H1 (cell line): Measurements from ENCODE around the gene CRKL. TPM values are rescaled to one million over a fixed set of nuclear protein-coding genes. Genes with fewer than 3 reads are reported as not detected.

Experiments used
- BCL11A ChIP-seq, 2 experiments: IDR thresholded peaks; one replicate each; pipeline ENCODE4 v1.6.1; 2011; ENCODE audit warnings: low read depth in 2 of 2, low read length in 2 of 2, mild to moderate bottlenecking in 2 of 2
- CHD1 ChIP-seq: IDR thresholded peaks from 2 replicates; pipeline ENCODE4 v1.6.1; 2012; ENCODE audit warnings: low read depth, low read length, improper control_type of control experiment
- EGR1 ChIP-seq: IDR thresholded peaks from 2 replicates; pipeline ENCODE4 v1.6.1; 2011; ENCODE audit warnings: low read depth, low read length, borderline replicate concordance
- NANOG ChIP-seq: IDR thresholded peaks from 2 replicates; pipeline ENCODE4 v1.6.1; 2011; ENCODE audit warnings: low read length, low read depth, mild to moderate bottlenecking, inconsistent platforms; ENCODE audit not compliant: insufficient read depth, poor library complexity, severe bottlenecking
- RFX5 ChIP-seq: IDR thresholded peaks from 2 replicates; pipeline ENCODE4 v1.6.1; 2011; ENCODE audit warnings: low read depth, low read length, improper control_type of control experiment, borderline replicate concordance
- SIN3A ChIP-seq, 2 experiments: IDR thresholded peaks in 1 of 2; conservative IDR thresholded peaks in 1 of 2; 2 replicates each; pipeline ENCODE4 v1.6.1; 2011 to 2012; ENCODE audit warnings: low read length in 2 of 2, improper control_type of control experiment in 1 of 2, low read depth in 1 of 2, mild to moderate bottlenecking in 1 of 2
- SIRT6 ChIP-seq: IDR thresholded peaks from one replicate; pipeline ENCODE4 v1.7.1; 2012; ENCODE audit warnings: low read length, inconsistent platforms
- polyA plus RNA-seq, 7 experiments: library from polyadenylated mRNA; depleted of rRNA in 3 of 7; stranded (reverse) in 5 of 7; unstranded in 2 of 7; fragments of >200 nt in 5 of 7; fragments of 200-250 nt in 2 of 7; gene quantifications; 1 replicate in 5 of 7; 2 replicates in 1 of 7; 4 replicates in 1 of 7; pipeline versions ENCODE4 v1.2.1 to v1.2.3, GENCODE V29; 2011 to 2013; ENCODE audit warnings: missing spikeins in 2 of 7, mixed read lengths in 2 of 7
- total RNA-seq: library from RNA; stranded (reverse); fragmentation: NEBNext Ultra II Directional; extraction: Animal tissue kit (Norgen Biotek cat#: 25700); gene quantifications from 2 replicates; pipeline ENCODE4 v1.2.1, GENCODE V29; 2021

The CRKL gene
- total and polyA plus RNA-seq, 2 of the 8 experiments (the other 6 are each of a cell fraction or from before 2014, with no cell fraction given), result 34.5 to 94.5 TPM

GRCh38 chr22:20989323-20990138, 72.3 kb downstream of the CRKL start (continued):
- TF ChIP-seq SIRT6, result no peak
- TF ChIP-seq CHD1, result no peak
- no peak for TF ChIP-seq BCL11A (IDR thresholded peaks at IDR 0.05; ENCODE audit: low read depth in 2 of 2, low read length in 2 of 2)
- TF ChIP-seq RFX5, result no peak
- TF ChIP-seq NANOG, result no peak
- no peak for TF ChIP-seq EGR1
- no peak for TF ChIP-seq SIN3A (conservative IDR thresholded peaks at IDR 0.05 in 1 of 2, IDR thresholded peaks at IDR 0.05 in 1 of 2; ENCODE audit: low read depth in 1 of 2, low read length in 2 of 2)
- TF ChIP-seq, all 59 proteins: peak for 0
